Gastrocnemius medialis (tissue), 4 donors: Measurements from ENCODE around the gene NOS1AP. TPM values are rescaled to one million over a fixed set of nuclear protein-coding genes. Genes with fewer than 3 reads are reported as not detected.

ENCODE experiments used
- ATAC-seq, 2 donors: fragments of 150-250 bp; one replicate each; pipeline ENCODE4 v1.9.1; 2016
- DNase-seq, 2 donors: peaks; one replicate each; pipeline ENCODE4 v3.0.0-alpha.2; 2019
- H3K27ac ChIP-seq, 4 donors: fragments of 200-600 bp; sonication (generic); 1 replicate in 1 of 4; 2 replicates in 3 of 4; pipeline ENCODE4 v1.5.1; 2016 to 2018; ENCODE audit warnings: mild to moderate bottlenecking in 2 of 4, moderate library complexity in 1 of 4
- H3K27me3 ChIP-seq, 3 donors: fragments of 200-600 bp; sonication (generic) in 2 of 3; 1 replicate in 1 of 3; 2 replicates in 2 of 3; pipeline versions ENCODE4 v1.5.1 to v1.6.0; 2016 to 2019; ENCODE audit warnings: mild to moderate bottlenecking in 1 of 3, moderate library complexity in 1 of 3
- H3K36me3 ChIP-seq, 2 donors: fragments of 200-600 bp; sonication (generic) in 1 of 2; one replicate each; pipeline ENCODE4 v1.5.1; 2017 to 2018
- H3K4me1 ChIP-seq, 2 donors: fragments of 200-600 bp; sonication (generic) in 1 of 2; one replicate each; pipeline ENCODE4 v1.5.1; 2016 to 2017; ENCODE audit warnings: mild to moderate bottlenecking in 2 of 2
- H3K4me3 ChIP-seq, 4 donors: fragments of 200-600 bp; sonication (generic) in 3 of 4; 1 replicate in 1 of 4; 2 replicates in 3 of 4; pipeline ENCODE4 v1.5.1; 2016 to 2019; ENCODE audit warnings: mild to moderate bottlenecking in 2 of 4
- H3K9me3 ChIP-seq, 3 donors: fragments of 200-600 bp; sonication (generic) in 2 of 3; 1 replicate in 1 of 3; 2 replicates in 2 of 3; pipeline ENCODE4 v1.5.1; 2016 to 2019
- CTCF ChIP-seq, 5 experiments: fragments of 450-650 bp in 3 of 5; fragments of 200-600 bp in 2 of 5; sonication (generic) in 2 of 5; IDR thresholded peaks in 4 of 5; conservative IDR thresholded peaks in 1 of 5; 1 replicate in 4 of 5; 2 replicates in 1 of 5; pipeline ENCODE4 v1.5.1; 2016 to 2019; ENCODE audit warnings: antibody characterized with exemption in 5 of 5, mild to moderate bottlenecking in 3 of 5, moderate library complexity in 3 of 5
- POLR2A ChIP-seq, 2 donors: fragments of 450-650 bp; IDR thresholded peaks; one replicate each; pipeline ENCODE4 v1.6.1; 2017; ENCODE audit warnings: antibody characterized with exemption in 2 of 2, mild to moderate bottlenecking in 2 of 2, moderate library complexity in 2 of 2
- in situ Hi-C, 4 donors: fragments of 200-750 bp; cut with MboI; loops; one replicate each; pipeline versions ENCODE4 v1.15.0 to v1.8.0; 2017; ENCODE audit warnings: low sequenced_read_pairs in 4 of 4
- intact Hi-C: fragments of 100-400 bp; cut with DNase I; formaldehyde crosslinking; loops from one replicate; pipeline ENCODE4 v1.15.1; 2023; ENCODE audit warnings: low total_unique reads
- total RNA-seq, 4 donors: library from RNA; depleted of rRNA; stranded (reverse); fragments of >200 nt; gene quantifications; one replicate each; pipeline versions ENCODE4 v1.1.0 to v1.2.3, GENCODE V29; 2016

NOS1AP gene
- total RNA-seq, result under 1 TPM; 0.20 to 0.40 (median 0.25) TPM

GRCh38 chr1:162069334-162070093 is at the start of gene NOS1AP:
TSS of gene NOS1AP (plus strand) at chr1:162069691. CDS start at chr1:162070178, 487 bp downstream.
- H3K27ac ChIP-seq, result peak within 1 kb of the TSS in 3 of 4 donors; percentile 54 to 60 (median 54)
- peak within 1 kb of the TSS; percentile 62 to 76 (median 72) for H3K4me3 ChIP-seq
- DNase-seq (peak; percentile 45 to 61), ATAC-seq (peak; percentile 92 to 93)
- H3K4me1 ChIP-seq, result peaks cover 12% of the 10 kb centered on the region in 2 donors
- intact Hi-C loops (loop anchor here (1.0 kb wide), 1 partner anchor 492 kb away; the partner anchor contains the start of gene UAP1), in situ Hi-C loops (no loop called here)
- H3K9me3 ChIP-seq, result no peaks in the 10 kb centered on the region
- H3K36me3 ChIP-seq, result no peaks in the 10 kb centered on the region
- TF ChIP-seq CTCF (IDR thresholded peaks at IDR 0.05 in 4 of 5, conservative IDR thresholded peaks at IDR 0.05 in 1 of 5) (no peak), POLR2A (IDR thresholded peaks at IDR 0.05) (peak; percentile 35 to 60)
- peaks cover 0 to 6% (median 0%) of the 10 kb centered on the region in 3 donors for H3K27me3 ChIP-seq

GRCh38 chr1:162020150-162020549 is 49.3 kb upstream of the NOS1AP start:
- Histone ChIP-seq H3K27me3 (peaks cover 22 to 40% (median 38%) of the 10 kb centered on the region in 3 donors), H3K27ac (no peak overlapping the region), H3K4me1 (peaks cover 15 to 21% of the 10 kb centered on the region in 2 donors), H3K9me3 (no peaks in the 10 kb centered on the region), H3K4me3 (no peak overlapping the region), H3K36me3 (no peaks in the 10 kb centered on the region)
- TF ChIP-seq POLR2A (IDR thresholded peaks at IDR 0.05) (no peak), CTCF (IDR thresholded peaks at IDR 0.05 in 4 of 5, conservative IDR thresholded peaks at IDR 0.05 in 1 of 5) (no peak)
- DNase-seq, result no peak
- in situ Hi-C loops, result no loop called here
- ATAC-seq, result no peak
- intact Hi-C loops, result loop anchor here (5.0 to 10.0 kb wide), 2 partner anchors 48 to 155 kb away; no protein-coding TSS in a partner anchor

- peaks cover 15 to 21% of the 10 kb centered on the region in 2 donors for H3K4me1 ChIP-seq
- intact Hi-C loops (loop anchor here (5.0 to 10.0 kb wide), 2 partner anchors 49 to 156 kb away; no protein-coding TSS in a partner anchor), in situ Hi-C loops (no loop called here)
- H3K36me3 ChIP-seq, result no peaks in the 10 kb centered on the region
- TF ChIP-seq POLR2A (IDR thresholded peaks at IDR 0.05), result no peak
- TF ChIP-seq CTCF (IDR thresholded peaks at IDR 0.05 in 4 of 5, conservative IDR thresholded peaks at IDR 0.05 in 1 of 5), result no peak
- DNase-seq (no peak), ATAC-seq (no peak)
- no peaks in the 10 kb centered on the region for H3K9me3 ChIP-seq
- no peak overlapping the region for H3K4me3 ChIP-seq
- H3K27me3 ChIP-seq, result peaks cover 29 to 48% (median 38%) of the 10 kb centered on the region in 3 donors
- peak overlapping the region in 1 of 4 donors; percentile 23 for H3K27ac ChIP-seq
Observed at GRCh38 chr1:162021124-162021523, 48.4 kb upstream of the NOS1AP start.

- peaks cover 15 to 21% of the 10 kb centered on the region in 2 donors for H3K4me1 ChIP-seq
- intact Hi-C loops (loop anchor here (5.0 to 10.0 kb wide), 2 partner anchors 50 to 158 kb away; no protein-coding TSS in a partner anchor), in situ Hi-C loops (no loop called here)
- no peaks in the 10 kb centered on the region for H3K9me3 ChIP-seq
- peaks cover 29 to 59% (median 46%) of the 10 kb centered on the region in 3 donors for H3K27me3 ChIP-seq
- peak overlapping the region in 2 of 4 donors; percentile 11 to 57 for H3K27ac ChIP-seq
- peak overlapping the region in 3 of 4 donors; percentile 59 to 67 (median 60) for H3K4me3 ChIP-seq
- H3K36me3 ChIP-seq, result no peaks in the 10 kb centered on the region
- TF ChIP-seq CTCF (IDR thresholded peaks at IDR 0.05 in 4 of 5, conservative IDR thresholded peaks at IDR 0.05 in 1 of 5) (no peak), POLR2A (IDR thresholded peaks at IDR 0.05) (no peak)
- DNase-seq, result no peak
- ATAC-seq, result no peak
Observed at GRCh38 chr1:162022626-162023025, 46.9 kb upstream of the NOS1AP start.
